Measurements from ENCODE around the gene IPO8.

DNA sequence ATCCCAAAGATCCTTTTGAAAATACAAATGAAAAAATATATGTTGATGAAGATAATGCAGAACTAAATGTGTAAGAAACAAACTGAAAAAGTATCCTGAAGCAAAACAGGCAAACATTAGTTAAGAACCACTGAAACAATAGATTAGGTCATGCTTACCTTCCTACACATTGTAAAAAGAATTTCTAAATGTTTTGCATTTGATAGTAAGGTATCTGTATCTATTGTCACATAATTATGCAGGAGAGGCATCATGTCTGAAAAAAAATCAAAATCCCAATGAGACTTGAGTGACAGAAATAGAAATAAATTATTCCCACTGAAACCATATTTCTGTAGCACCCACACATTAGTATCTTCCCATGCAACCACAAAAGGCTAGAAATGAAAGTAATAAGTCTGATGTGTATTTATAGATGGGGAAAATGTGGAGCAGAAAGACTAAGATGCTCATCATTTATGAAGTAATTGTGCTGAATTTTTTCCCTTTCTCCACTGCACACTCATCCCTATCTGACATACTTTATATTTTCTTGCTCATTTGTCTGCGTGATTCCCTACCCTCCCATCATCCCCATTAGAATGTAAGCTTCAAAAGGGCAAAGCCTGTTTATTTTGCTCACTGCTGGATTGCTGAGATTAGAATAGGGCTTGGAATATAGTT is 43.5 kb downstream of the IPO8 start:
- no peak for TF ChIP-seq FOXM1 (IDR thresholded peaks at IDR 0.05; ENCODE audit: borderline replicate concordance)
- no peak for TF ChIP-seq FOXA1 (IDR thresholded peaks at IDR 0.05)
- TF ChIP-seq SP1 (IDR thresholded peaks at IDR 0.05): no peak
- no peak for TF ChIP-seq ARNT (IDR thresholded peaks at IDR 0.05)
- no peak for TF ChIP-seq SUZ12 (IDR thresholded peaks at IDR 0.05)
- TF ChIP-seq, protein P1, sequence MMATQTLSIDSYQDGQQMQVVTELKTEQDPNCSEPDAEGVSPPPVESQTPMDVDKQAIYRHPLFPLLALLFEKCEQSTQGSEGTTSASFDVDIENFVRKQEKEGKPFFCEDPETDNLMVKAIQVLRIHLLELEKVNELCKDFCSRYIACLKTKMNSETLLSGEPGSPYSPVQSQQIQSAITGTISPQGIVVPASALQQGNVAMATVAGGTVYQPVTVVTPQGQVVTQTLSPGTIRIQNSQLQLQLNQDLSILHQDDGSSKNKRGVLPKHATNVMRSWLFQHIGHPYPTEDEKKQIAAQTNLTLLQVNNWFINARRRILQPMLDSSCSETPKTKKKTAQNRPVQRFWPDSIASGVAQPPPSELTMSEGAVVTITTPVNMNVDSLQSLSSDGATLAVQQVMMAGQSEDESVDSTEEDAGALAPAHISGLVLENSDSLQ (IDR thresholded peaks at IDR 0.05): no peak
- TF ChIP-seq BHLHE40 (IDR thresholded peaks at IDR 0.05; ENCODE audit: borderline replicate concordance): no peak
- TF ChIP-seq ZNF384 (IDR thresholded peaks at IDR 0.05): no peak
- no peak for TF ChIP-seq TARDBP (IDR thresholded peaks at IDR 0.05)
- TF ChIP-seq NFRKB (IDR thresholded peaks at IDR 0.05): no peak
- TF ChIP-seq ELF4 (IDR thresholded peaks at IDR 0.05): no peak
- no peak for TF ChIP-seq HDGF (IDR thresholded peaks at IDR 0.05; ENCODE audit: borderline replicate concordance)
- TF ChIP-seq L3MBTL2 (conservative IDR thresholded peaks at IDR 0.05): no peak
